GM18907 (cell line): ENCODE data around the gene FAM193B.
"Not testable (repeated sequence)": the region's sequence is repeated elsewhere in the genome, so short reads cannot be mapped to it uniquely, and the experiment has no call there.

Source experiments
- ATAC-seq: cut with Tn5 transposase; IDR thresholded peaks from one replicate; pipeline ENCODE4 v1.9.1; 2021; ENCODE audit warnings: mild to moderate bottlenecking, moderate library complexity; ENCODE audit not compliant: unreplicated experiment

The FAM193B gene

GRCh38 chr5:177578316-177578715 is 24.0 kb upstream of the FAM193B start:
- ATAC-seq, result no peak

DNA sequence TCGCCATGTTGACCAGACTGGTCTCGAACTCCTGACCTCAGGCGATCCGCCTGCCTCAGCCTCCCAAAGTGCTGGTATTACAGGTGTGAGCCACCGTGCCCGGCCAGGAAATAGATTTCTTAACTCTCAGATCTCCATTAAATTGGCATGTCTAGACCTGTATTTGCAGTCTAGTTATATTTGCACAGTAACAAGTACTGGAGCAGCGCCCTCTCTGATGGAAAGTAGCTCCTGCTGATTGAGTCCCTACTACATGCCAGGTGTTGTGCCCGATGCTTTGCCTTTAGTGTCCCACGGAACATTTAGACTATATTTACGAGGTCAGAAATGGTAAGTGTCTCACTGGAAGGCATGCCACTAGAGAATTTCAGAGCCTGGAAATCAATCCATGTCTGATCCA is 21.8 kb upstream of the FAM193B start:
- no peak for ATAC-seq

GRCh38 chr5:177575488-177575887 is 21.1 kb upstream of the FAM193B start:
- no peak for ATAC-seq

GRCh38 chr5:177569894-177570293 is 15.5 kb upstream of the FAM193B start:
- ATAC-seq, result no peak

GRCh38 chr5:177568326-177568725 is 14.0 kb upstream of the FAM193B start:
- no peak for ATAC-seq

DNA sequence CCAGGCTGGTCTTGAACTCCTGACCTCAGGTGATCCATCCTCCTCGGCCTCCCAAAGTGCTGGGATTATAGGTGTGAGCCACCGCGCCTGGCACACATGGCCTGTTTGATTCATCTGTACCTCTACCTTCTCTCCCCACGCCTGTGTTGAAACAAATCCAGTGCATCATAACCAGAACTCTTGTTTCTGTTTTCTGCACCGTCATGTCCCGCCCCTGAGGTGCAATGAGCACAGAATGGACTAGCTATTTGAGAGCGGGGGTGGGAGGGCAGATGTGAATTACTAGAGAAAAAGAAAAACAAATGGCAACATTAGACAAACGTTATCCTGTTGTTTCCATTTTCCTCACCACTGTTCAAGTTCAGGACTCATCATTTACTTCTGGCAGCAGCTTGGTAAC is 10.7 kb upstream of the FAM193B start:
- no peak for ATAC-seq

DNA sequence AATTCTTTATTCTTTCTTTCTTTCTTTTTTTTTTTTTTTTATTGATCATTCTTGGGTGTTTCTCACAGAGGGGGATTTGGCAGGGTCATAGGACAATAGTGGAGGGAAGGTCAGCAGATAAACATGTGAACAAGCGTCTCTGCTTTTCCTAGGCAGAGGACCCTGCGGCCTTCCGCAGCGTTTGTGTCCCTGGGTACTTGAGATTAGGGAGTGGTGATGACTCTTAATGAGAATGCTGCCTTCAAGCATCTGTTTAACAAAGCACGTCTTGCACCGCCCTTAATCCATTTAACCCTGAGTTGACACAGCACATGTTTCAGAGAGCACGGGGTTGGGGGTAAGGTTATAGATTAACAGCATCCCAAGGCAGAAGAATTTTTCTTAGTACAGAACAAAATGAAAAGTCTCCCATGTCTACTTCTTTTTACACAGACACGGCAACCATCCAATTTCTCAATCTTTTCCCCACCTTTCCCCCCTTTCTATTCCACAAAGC is 5.1 kb upstream of the FAM193B start:
- not testable (repeated sequence) for ATAC-seq

DNA sequence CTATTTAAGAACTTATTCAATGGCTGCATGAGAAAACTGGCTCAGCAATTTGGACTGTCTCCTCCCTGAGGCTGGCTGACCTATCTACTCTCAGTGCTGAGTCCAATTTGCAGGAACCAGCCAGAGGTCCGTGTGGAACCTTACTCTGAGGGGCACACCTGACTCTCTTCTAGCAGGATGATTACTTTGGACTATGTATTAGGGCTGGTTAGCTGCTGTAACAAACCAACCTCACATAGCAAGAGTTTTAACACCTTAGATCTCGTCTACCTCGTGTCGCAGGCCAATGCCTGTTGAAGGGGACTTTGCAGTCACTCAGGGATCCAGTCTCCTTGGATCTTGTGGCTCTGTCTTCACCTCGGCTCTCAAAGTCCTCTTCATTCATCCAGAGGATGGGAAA is 3.4 kb upstream of the FAM193B start:
- ATAC-seq, result no peak

GRCh38 chr5:177557041-177557647 is 2.8 kb upstream of the FAM193B start:
- no peak for ATAC-seq

GRCh38 chr5:177555665-177556064 is 1.3 kb upstream of the FAM193B start:
- no peak for ATAC-seq

- ATAC-seq, result no peak
These were observed 865 bp upstream of the FAM193B start for GRCh38 chr5:177555228-177555627.

- peak; percentile 42 for ATAC-seq
These were observed 513 bp downstream of the FAM193B start for GRCh38 chr5:177553671-177554429.

DNA sequence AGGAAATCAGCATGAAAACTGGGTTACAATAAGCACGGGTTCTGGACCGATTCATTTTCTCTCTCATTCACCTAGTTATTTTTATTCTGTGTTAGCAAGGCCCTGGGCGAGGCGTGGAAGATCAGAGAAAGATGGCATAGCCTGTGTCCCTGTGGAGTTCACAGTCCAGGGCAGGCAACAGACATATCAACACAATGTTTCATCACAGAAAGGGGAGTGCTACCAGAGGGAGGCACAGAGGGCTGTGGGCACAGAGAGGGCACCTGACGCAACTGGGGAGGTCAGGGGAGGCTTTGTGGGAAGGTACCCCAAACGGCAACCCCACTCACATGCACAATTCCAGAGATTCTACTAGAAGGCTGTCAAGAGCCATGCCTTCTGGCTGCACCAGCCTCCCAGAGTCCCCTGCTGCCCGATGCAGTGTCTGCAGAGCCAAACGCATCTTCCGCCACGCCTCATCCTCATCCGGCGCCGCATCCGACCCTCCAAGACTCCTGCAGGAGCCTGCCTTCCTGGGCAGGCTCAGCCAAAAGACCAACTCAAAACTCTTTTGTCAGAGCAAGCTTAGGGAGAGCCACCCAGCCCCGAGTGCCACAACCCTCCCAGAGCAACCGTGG is 1.4 kb downstream of the FAM193B start:
- no peak for ATAC-seq

GRCh38 chr5:177550122-177550521 is 4.2 kb downstream of the FAM193B start:
- no peak for ATAC-seq

GRCh38 chr5:177548495-177548894 is 5.9 kb downstream of the FAM193B start:
- ATAC-seq, result no peak

DNA sequence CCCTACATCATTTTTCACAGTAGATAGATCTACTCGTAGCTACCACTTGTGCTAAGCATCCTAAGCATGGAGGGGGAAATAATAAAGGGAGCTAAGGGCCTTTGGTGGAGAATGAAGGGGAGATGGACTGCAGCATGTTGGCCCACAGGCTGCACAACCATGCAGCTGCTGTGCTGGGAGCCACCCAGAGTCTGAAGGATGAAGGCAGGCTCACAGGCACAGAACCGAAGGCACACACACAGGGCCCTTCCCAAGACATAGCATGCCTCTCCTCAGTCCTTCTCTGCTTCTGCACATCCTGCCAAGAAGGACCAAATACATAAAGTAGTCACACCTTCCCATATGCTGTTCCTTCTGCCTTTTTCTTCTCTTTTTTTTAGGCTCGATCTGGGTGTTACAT is 6.6 kb downstream of the FAM193B start:
- ATAC-seq, result no peak

GRCh38 chr5:177546258-177546741 is 8.1 kb downstream of the FAM193B start:
- no peak for ATAC-seq

DNA sequence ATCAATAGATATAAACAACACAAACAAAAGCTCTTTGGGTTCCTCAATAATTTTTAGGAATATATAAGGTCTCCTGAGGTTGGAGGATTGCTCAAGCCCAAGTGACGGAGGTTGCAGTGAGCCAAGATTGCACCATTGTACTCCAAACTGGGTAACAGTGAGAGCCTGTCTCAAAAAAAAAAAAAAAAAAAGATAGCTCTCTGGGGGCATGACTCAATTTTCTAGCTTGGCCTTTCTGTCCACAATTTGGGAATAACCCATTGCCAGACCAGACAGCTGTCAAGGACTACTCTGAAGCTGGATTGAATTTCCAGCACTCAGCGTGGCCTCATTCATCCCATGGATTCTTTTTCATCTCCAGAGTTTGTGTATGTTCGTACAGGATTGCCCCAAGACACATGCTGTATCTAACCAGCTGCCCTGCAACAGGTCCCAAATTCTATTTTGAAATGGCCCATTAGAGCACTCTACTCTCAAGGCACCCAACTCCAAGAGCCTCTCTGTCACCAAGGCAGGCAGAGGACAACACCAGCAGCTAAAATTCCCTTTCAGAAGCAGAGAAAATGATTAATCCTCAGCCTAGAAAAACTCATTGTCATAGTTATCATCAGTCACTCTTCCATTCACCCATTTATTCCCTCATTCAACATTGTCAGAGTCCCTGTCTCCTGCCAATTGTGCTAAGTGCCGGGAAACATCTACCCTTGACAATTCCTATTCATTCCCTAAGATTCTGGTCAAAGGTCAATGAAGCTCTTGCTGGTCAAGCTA is 8.7 kb downstream of the FAM193B start:
- no peak for ATAC-seq

DNA sequence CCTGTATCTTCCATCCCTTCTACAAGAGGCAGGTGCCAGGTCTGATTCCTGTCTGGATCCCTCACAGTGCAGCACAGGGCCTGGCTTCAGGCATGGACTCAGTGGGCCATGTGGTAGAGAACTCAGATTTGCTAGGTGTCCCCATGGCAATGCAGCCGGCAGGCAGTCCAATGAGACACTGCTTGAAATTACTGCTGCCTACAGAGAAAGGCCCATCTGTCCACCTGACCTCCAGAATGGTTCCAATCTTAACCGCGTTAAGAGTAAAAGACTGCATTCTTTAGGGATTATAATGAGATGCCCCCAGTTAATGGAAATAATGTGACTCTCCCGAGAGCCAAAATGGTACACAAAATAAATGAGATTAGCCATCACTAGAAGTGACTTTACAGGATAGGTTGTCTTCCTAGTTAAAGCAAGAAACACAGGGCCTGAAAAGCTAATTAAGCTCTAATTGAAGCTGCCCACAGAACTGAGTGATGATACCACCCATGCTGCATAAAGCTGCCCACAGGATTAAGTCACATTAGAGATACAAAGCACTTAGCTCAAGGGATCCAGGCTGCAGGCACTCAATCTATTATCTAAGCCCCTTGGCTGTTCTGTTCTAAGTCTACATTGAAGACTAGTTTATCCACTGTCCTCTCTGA is 11.4 kb downstream of the FAM193B start:
- ATAC-seq, result no peak

GRCh38 chr5:177540438-177540837 is 13.9 kb downstream of the FAM193B start:
- no peak for ATAC-seq

DNA sequence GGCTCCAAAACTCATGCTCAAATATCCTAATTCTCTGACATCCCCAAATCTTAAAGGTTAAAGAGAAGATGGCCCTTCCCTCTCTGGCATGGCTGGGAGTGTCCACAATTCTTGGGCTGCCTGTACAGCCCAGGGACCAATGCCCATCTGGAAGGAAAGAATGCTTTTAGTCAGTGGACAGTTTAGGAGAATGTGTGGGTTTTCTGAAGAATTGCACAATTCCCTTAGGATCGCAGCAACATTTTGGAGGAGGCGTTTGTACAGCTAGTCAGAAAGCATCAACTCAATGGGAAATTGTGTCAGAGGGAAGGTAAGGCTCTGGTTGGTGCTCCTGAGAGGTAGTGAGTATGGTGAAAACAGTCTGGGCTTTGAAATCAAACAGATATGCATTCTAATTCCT is 15.0 kb downstream of the FAM193B start:
- ATAC-seq, result no peak
